HepG2 (cell line): ENCODE results near the gene YBX2. TPM values are rescaled to one million over a fixed set of nuclear protein-coding genes. Genes with fewer than 3 reads are reported as not detected.

ENCODE experiments used
- ARID5B ChIP-seq: IDR thresholded peaks from 2 replicates; pipeline ENCODE4 v1.4.0; 2020; ENCODE audit warnings: mild to moderate bottlenecking, missing genetic modification reagents
- ASH2L ChIP-seq: fragments of 300-600, 200-600 bp; sonication (generic); IDR thresholded peaks from 2 replicates; pipeline ENCODE4 v1.7.0; 2017; ENCODE audit warnings: low read depth, mild to moderate bottlenecking, moderate library complexity, mixed read lengths, low read length; ENCODE audit not compliant: insufficient read length
- CERS6 ChIP-seq: sonication (generic); formaldehyde crosslinking; IDR thresholded peaks from 2 replicates; pipeline ENCODE4 v1.5.0; 2020; ENCODE audit warnings: missing genetic modification reagents
- DMAP1 ChIP-seq: IDR thresholded peaks from 2 replicates; pipeline ENCODE4 v1.6.1; 2016
- ELF3 ChIP-seq: IDR thresholded peaks from 2 replicates; pipeline ENCODE4 v1.6.1; 2016; ENCODE audit warnings: missing genetic modification reagents, missing compliant biosample characterization
- ETV5 ChIP-seq: IDR thresholded peaks from 2 replicates; pipeline ENCODE4 v1.6.1; 2018; ENCODE audit warnings: missing biosample characterization, missing genetic modification reagents, inconsistent platforms, borderline replicate concordance
- FOXC1 ChIP-seq: sonication (generic); formaldehyde crosslinking; IDR thresholded peaks from 2 replicates; pipeline ENCODE4 v1.8.0; 2022; ENCODE audit warnings: mild to moderate bottlenecking, missing genetic modification reagents, borderline replicate concordance
- HOXA5 ChIP-seq: sonication (generic); formaldehyde crosslinking; IDR thresholded peaks from 2 replicates; pipeline ENCODE4 v1.4.0; 2020; ENCODE audit warnings: missing genetic modification reagents
- JARID2 ChIP-seq: sonication (generic); formaldehyde crosslinking; IDR thresholded peaks from 2 replicates; pipeline ENCODE4 v1.8.1; 2023; ENCODE audit warnings: missing genetic modification reagents, inconsistent platforms; ENCODE audit not compliant: insufficient replicate concordance
- MTA1 ChIP-seq: sonication (generic); formaldehyde crosslinking; IDR thresholded peaks from 2 replicates; pipeline ENCODE4 v1.4.0; 2020; ENCODE audit warnings: missing genetic modification reagents, mild to moderate bottlenecking, borderline replicate concordance
- MXD1 ChIP-seq: sonication (generic); formaldehyde crosslinking; IDR thresholded peaks from 2 replicates; pipeline ENCODE4 v1.4.0; 2020; ENCODE audit warnings: mild to moderate bottlenecking, missing genetic modification reagents
- PAX8 ChIP-seq: sonication (generic); formaldehyde crosslinking; IDR thresholded peaks from 2 replicates; pipeline ENCODE4 v1.8.0; 2022; ENCODE audit warnings: mild to moderate bottlenecking, missing genetic modification reagents, borderline replicate concordance
- RFXAP ChIP-seq: sonication (generic); formaldehyde crosslinking; IDR thresholded peaks from 2 replicates; pipeline ENCODE4 v1.4.0; 2020; ENCODE audit warnings: missing genetic modification reagents, borderline replicate concordance
- RXRB ChIP-seq: IDR thresholded peaks from 2 replicates; pipeline ENCODE4 v1.6.1; 2016; ENCODE audit warnings: borderline replicate concordance, missing genetic modification reagents, missing compliant biosample characterization
- TMF1 ChIP-seq: sonication (generic); formaldehyde crosslinking; IDR thresholded peaks from 2 replicates; pipeline ENCODE4 v1.8.1; 2022; ENCODE audit warnings: low read depth, missing genetic modification reagents
- TP53 ChIP-seq: sonication (generic); formaldehyde crosslinking; conservative IDR thresholded peaks from 2 replicates; pipeline ENCODE4 v1.4.0; 2020; ENCODE audit warnings: missing genetic modification reagents
- XRCC5 ChIP-seq: fragments of 200-400 bp; formaldehyde crosslinking; optimal IDR thresholded peaks from 2 replicates; pipeline ENCODE3; 2017; ENCODE audit warnings: mild to moderate bottlenecking, low read length
- ZFP62 ChIP-seq: sonication (generic); formaldehyde crosslinking; IDR thresholded peaks from 2 replicates; pipeline ENCODE4 v1.4.0; 2020; ENCODE audit warnings: missing genetic modification reagents
- ZKSCAN8 ChIP-seq: IDR thresholded peaks from 2 replicates; pipeline ENCODE4 v1.6.1; 2016; ENCODE audit warnings: borderline replicate concordance, missing genetic modification reagents, missing compliant biosample characterization
- ZNF101 ChIP-seq: sonication (generic); formaldehyde crosslinking; IDR thresholded peaks from 2 replicates; pipeline ENCODE4 v1.4.0; 2020; ENCODE audit warnings: mild to moderate bottlenecking, low read depth, missing genetic modification reagents, borderline replicate concordance
- ZNF207 ChIP-seq: fragments of 450-650 bp; IDR thresholded peaks from 2 replicates; pipeline ENCODE4 v1.6.1; 2016; ENCODE audit warnings: antibody characterized with exemption, borderline replicate concordance
- ZNF253 ChIP-seq: sonication (generic); formaldehyde crosslinking; IDR thresholded peaks from 2 replicates; pipeline ENCODE4 v1.8.0; 2022; ENCODE audit warnings: mild to moderate bottlenecking, missing genetic modification reagents, borderline replicate concordance
- ZNF317 ChIP-seq: sonication (generic); formaldehyde crosslinking; IDR thresholded peaks from 2 replicates; pipeline ENCODE4 v1.5.0; 2020; ENCODE audit warnings: mild to moderate bottlenecking, missing genetic modification reagents
- ZNF766 ChIP-seq: sonication (generic); formaldehyde crosslinking; IDR thresholded peaks from 2 replicates; pipeline ENCODE4 v1.5.0; 2020; ENCODE audit warnings: missing genetic modification reagents, borderline replicate concordance
- ZSCAN30 ChIP-seq: sonication (generic); formaldehyde crosslinking; IDR thresholded peaks from 2 replicates; pipeline ENCODE4 v1.5.0; 2020; ENCODE audit warnings: mild to moderate bottlenecking, missing genetic modification reagents
- polyA plus RNA-seq, 8 experiments: library from polyadenylated mRNA; depleted of rRNA in 3 of 8; stranded (reverse) in 7 of 8; unstranded in 1 of 8; fragments of >200 nt; fragmentation: Illumina TruSeq in 4 of 8; extraction: Trizol in 4 of 8; gene quantifications; 2 replicates each; pipeline versions ENCODE4 v1.2.1 to v1.2.3, GENCODE V29; 2011 to 2016; ENCODE audit warnings: low read depth in 4 of 8, missing spikeins in 1 of 8, mixed read lengths in 1 of 8; ENCODE audit not compliant: insufficient read depth in 1 of 8
- total RNA-seq, 5 experiments: library from RNA; depleted of rRNA; stranded (reverse); fragments of >200 nt; fragmentation: Illumina TruSeq; extraction: Trizol; gene quantifications; 2 replicates each; pipeline ENCODE4 v1.2.3, GENCODE V29; 2016; ENCODE audit warnings: low read depth in 1 of 5

Gene YBX2
- total and polyA plus RNA-seq, 2 of the 13 experiments (the other 11 are each of a cell fraction or from before 2014, with no cell fraction given) = 0.12 to 0.22 TPM

GRCh38 chr17:7314719-7315569, 20.5 kb upstream of the YBX2 start, which contains the start of gene GPS2 (continued):
- peak; percentile 79 for TF ChIP-seq ETV5
- TF ChIP-seq ZNF766 (CRISPR knock-in tag) = 0 out of 2 replicates have a peak, but pooled peaks have one; percentile 37
- no peak for TF ChIP-seq ZNF207
- TF ChIP-seq HOXA5 = peak; percentile 78; the same call in 1 of the 2 replicates
- peak; percentile 40; the same call in 1 of the 2 replicates for TF ChIP-seq RFXAP (CRISPR knock-in tag)
- peak; percentile 58 for TF ChIP-seq XRCC5
- TF ChIP-seq TP53 = peak; percentile 83; the same call in 1 of the 2 replicates
- 0 out of 2 replicates have a peak, but pooled peaks have one; percentile 23 for TF ChIP-seq FOXC1 (CRISPR knock-in tag)
- no peak for TF ChIP-seq ZNF101 (CRISPR knock-in tag)
- TF ChIP-seq ASH2L = peak; percentile 72
- TF ChIP-seq ZFP62 = no peak
- peak; percentile 89 for TF ChIP-seq TMF1 (CRISPR knock-in tag)
- TF ChIP-seq ZNF317 (CRISPR knock-in tag) = peak; percentile 57; the same call in 1 of the 2 replicates
- TF ChIP-seq ZSCAN30 (CRISPR knock-in tag) = no peak
- peak; percentile 88 for TF ChIP-seq ELF3 (CRISPR knock-in tag)
- peak; percentile 82; the same call in 1 of the 2 replicates for TF ChIP-seq CERS6 (CRISPR knock-in tag)
- peak; percentile 47 for TF ChIP-seq ARID5B (CRISPR knock-in tag)
- 0 out of 2 replicates have a peak, but pooled peaks have one; percentile 26 for TF ChIP-seq PAX8
- TF ChIP-seq RXRB (CRISPR knock-in tag) = peak; percentile 36; the same call in 1 of the 2 replicates
- TF ChIP-seq DMAP1 (CRISPR knock-in tag) = peak; percentile 67; the same call in 1 of the 2 replicates
- TF ChIP-seq JARID2 (CRISPR knock-in tag) = no peak
- TF ChIP-seq MXD1 = 0 out of 2 replicates have a peak, but pooled peaks have one; percentile 28
- no peak for TF ChIP-seq ZNF253 (CRISPR knock-in tag)
- TF ChIP-seq ZKSCAN8 (CRISPR knock-in tag) = 0 out of 2 replicates have a peak, but pooled peaks have one; percentile 53
- peak; percentile 78; the same call in 1 of the 2 replicates for TF ChIP-seq MTA1
